GM12875 (cell line): ENCODE results near the gene ZNF740.
"Not testable (repeated sequence)": the region's sequence is repeated elsewhere in the genome, so short reads cannot be mapped to it uniquely, and the experiment has no call there.

Experiments used
- H3K4me3 ChIP-seq: one replicate; pipeline ENCODE4 v1.5.1; 2011; ENCODE audit warnings: low read depth, low read length, control low read depth
- TF ChIP-seq, protein P1 (sequence below): IDR thresholded peaks from 2 replicates; pipeline ENCODE4 v1.5.1; 2011; ENCODE audit warnings: low read depth, mild to moderate bottlenecking, control low read depth, inconsistent platforms, low read length, moderate library complexity, borderline replicate concordance; ENCODE audit not compliant: insufficient read depth

Gene ZNF740

DNA sequence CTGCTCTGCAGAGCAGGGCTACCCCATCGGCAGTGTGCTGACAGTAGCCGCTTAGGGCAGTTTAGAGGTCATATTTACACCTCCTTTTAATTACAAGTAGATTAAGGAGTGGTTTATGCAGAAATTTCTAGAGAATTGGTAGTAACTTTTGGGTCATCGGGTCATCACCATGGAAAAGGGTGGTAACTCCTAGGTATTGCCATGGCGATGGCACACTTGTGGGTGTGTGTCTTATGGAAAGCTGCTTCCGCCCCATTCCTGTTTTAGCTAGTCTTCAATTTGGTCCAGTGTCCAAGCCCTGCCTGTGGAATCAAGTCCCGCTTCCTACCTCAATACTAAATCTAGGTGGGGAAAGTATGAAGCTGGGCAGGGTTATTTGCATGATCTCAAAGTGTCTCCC lies 29.5 kb upstream of the ZNF740 start:
- no peak overlapping the region for H3K4me3 ChIP-seq
- TF ChIP-seq, protein P1, sequence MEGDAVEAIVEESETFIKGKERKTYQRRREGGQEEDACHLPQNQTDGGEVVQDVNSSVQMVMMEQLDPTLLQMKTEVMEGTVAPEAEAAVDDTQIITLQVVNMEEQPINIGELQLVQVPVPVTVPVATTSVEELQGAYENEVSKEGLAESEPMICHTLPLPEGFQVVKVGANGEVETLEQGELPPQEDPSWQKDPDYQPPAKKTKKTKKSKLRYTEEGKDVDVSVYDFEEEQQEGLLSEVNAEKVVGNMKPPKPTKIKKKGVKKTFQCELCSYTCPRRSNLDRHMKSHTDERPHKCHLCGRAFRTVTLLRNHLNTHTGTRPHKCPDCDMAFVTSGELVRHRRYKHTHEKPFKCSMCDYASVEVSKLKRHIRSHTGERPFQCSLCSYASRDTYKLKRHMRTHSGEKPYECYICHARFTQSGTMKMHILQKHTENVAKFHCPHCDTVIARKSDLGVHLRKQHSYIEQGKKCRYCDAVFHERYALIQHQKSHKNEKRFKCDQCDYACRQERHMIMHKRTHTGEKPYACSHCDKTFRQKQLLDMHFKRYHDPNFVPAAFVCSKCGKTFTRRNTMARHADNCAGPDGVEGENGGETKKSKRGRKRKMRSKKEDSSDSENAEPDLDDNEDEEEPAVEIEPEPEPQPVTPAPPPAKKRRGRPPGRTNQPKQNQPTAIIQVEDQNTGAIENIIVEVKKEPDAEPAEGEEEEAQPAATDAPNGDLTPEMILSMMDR, result no peak

DNA sequence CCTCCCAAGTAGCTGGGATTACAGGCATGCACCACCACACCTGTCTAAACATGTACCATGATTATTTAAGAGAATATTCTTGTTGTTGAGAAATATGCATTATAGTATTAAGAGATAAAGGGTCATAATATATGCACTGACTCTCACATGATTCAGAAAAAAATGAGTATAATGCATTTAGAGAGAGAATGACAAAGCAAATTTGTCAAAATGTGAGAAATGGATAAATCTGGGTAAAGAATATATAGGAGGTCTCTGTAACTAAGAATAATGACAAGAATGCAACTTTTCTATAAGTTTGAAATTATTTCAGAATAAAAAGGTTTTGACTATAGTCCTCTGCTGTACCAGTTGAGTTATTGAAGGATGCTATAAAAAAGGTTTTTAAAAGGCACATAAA lies 28.1 kb upstream of the ZNF740 start:
- no peak overlapping the region for H3K4me3 ChIP-seq
- TF ChIP-seq, protein P1, result no peak

- H3K4me3 ChIP-seq, result no peak overlapping the region
- TF ChIP-seq, protein P1, result peak; percentile 99
Observed at GRCh38 chr12:53159195-53159839, 21.2 kb upstream of the ZNF740 start.

DNA sequence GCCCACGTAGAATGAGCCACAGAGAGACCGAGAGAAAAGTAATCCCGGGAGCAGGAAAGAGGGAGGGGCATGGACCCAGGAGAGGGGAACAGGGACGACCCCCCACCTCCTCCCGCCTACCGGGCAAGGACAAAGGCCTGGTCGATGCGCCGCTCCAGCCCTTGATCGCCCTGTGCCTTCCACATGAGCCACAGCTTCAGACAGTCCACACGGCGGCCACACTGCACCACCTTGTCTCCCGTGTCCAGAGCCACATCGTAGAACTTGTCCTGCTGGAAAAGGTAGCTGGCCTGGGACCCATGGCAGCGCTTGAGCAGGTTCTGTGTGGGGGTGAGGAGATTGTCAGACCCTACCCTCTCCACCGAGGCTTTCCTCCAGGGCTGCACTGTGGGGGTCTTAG lies 20.5 kb upstream of the ZNF740 start:
- TF ChIP-seq, protein P1, result no peak
- no peak overlapping the region for H3K4me3 ChIP-seq

GRCh38 chr12:53160673-53161072 lies 19.8 kb upstream of the ZNF740 start:
- TF ChIP-seq, protein P1, result no peak
- no peak overlapping the region for H3K4me3 ChIP-seq

DNA sequence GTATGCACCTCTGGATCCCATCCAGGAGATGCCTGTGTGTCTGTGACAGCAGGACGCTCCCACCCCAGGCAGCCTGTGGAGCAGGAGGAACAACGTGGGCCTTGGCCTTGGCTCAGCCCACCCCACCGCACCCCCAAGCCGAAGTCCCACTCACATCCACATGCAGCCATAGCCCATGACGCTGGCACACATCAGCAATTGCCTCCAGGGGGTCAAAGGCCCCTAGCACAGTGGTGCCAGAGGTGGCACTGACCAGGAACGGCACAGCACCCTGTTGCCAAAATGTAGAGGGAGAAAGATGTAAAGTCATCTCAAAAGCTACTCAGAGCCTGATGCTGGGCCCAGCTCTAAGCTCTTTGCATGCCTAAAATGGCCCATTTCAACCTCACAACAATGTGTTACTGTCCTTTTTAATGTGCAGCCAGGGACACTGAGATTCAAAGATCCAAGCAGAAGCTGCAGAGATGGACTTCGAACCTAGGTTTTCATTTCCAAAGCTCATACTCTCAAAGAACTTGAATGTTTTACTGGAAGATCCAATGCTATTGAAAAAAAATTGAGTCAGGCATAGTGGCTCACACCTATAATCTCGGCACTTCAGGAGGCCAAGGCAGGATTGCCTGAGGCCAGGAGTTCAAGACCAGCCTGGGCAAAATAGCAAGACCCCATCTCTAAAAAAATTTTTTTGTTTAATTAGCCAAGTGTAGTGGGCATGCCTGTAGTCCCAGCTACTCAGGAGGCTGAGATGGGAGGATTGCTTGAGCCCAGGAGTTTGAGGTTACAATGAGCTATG lies 19.2 kb upstream of the ZNF740 start:
- no peak overlapping the region for H3K4me3 ChIP-seq
- TF ChIP-seq, protein P1, result no peak

DNA sequence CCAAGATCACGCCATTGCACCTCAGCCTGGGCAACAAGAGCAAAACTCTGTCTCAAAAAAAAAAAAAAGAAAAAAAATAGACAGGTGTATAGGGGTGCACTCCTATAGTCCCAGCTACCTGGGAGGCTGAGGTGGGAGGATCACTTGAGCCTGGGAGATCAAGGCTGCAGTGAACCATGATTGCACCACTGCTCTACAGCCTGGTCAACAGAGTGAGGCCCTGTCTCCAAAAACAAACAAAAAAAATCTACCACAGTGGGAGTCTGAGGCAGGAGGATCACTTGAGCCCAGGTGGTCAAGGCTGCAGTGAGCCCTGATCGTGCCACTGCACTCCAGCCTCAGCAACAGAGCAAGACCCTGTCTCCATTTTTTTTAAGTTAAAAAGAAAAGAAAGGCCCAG lies 17.5 kb upstream of the ZNF740 start:
- not testable (repeated sequence) for H3K4me3 ChIP-seq
